Lung (tissue), 12 donors: ENCODE data around the gene RALGPS1. TPM values are rescaled to one million over a fixed set of nuclear protein-coding genes. Genes with fewer than 3 reads are reported as not detected.

ENCODE experiments used
- ATAC-seq: fragments of 200-7000 bp; cut with Tn5 transposase; one replicate; pipeline ENCODE4 v1.9.1; 2020; ENCODE audit warnings: moderate number of reproducible peaks; ENCODE audit not compliant: insufficient read depth, low FRiP score
- DNase-seq, 3 donors: peaks; one replicate each; pipeline ENCODE4 v3.0.0-alpha.2; 2013 to 2017
- H3K27ac ChIP-seq, 2 donors: one replicate each; pipeline ENCODE4 v1.5.1; 2013; ENCODE audit warnings: mild to moderate bottlenecking in 2 of 2, moderate library complexity in 2 of 2, control low read depth in 1 of 2, inconsistent platforms in 1 of 2, low read depth in 1 of 2, low read length in 1 of 2
- H3K27me3 ChIP-seq, 3 donors: one replicate each; pipeline ENCODE4 v1.5.1; 2013; ENCODE audit warnings: low read length in 2 of 3; ENCODE audit not compliant: control insufficient read depth in 3 of 3, insufficient read depth in 3 of 3
- H3K36me3 ChIP-seq, 4 donors: one replicate each; pipeline ENCODE4 v1.5.1; 2013; ENCODE audit warnings: low read length in 4 of 4, mild to moderate bottlenecking in 1 of 4, moderate library complexity in 1 of 4; ENCODE audit not compliant: control insufficient read depth in 4 of 4, insufficient read depth in 4 of 4
- H3K4me1 ChIP-seq, 5 donors: one replicate each; pipeline ENCODE4 v1.5.1; 2013; ENCODE audit warnings: low read length in 5 of 5, mild to moderate bottlenecking in 2 of 5, moderate library complexity in 1 of 5; ENCODE audit not compliant: control insufficient read depth in 5 of 5, insufficient read depth in 5 of 5
- H3K4me3 ChIP-seq: one replicate; pipeline ENCODE4 v1.5.1; 2013; ENCODE audit warnings: mild to moderate bottlenecking, control low read depth, moderate library complexity
- H3K9ac ChIP-seq, 2 donors: one replicate each; pipeline ENCODE4 v1.5.1; 2013; ENCODE audit warnings: low read length in 2 of 2, control low read depth in 1 of 2; ENCODE audit not compliant: insufficient read depth in 1 of 2
- H3K9me3 ChIP-seq, 4 donors: one replicate each; pipeline ENCODE4 v1.5.1; 2013; ENCODE audit warnings: low read length in 3 of 4, mild to moderate bottlenecking in 1 of 4, moderate library complexity in 1 of 4; ENCODE audit not compliant: control insufficient read depth in 4 of 4, insufficient read depth in 3 of 4
- CTCF ChIP-seq: IDR thresholded peaks from 2 replicates; pipeline ENCODE4 v1.5.1; 2012; ENCODE audit warnings: mild to moderate bottlenecking; ENCODE audit errors: control extremely low read depth, extremely low read depth
- WGBS, 2 donors: extraction: QIAGEN DNeasy Blood & Tissue Kit; methylation state at CpG; one replicate each; pipeline ENCODE4 v1.1.7; 2013; 5-methylcytosine and 5-hydroxymethylcytosine counted together
- polyA plus RNA-seq, 2 donors: library from polyadenylated mRNA; stranded (reverse); fragments of 200-250 nt; gene quantifications; one replicate each; pipeline ENCODE4 v1.2.1, GENCODE V29; 2013
- total RNA-seq, 2 donors: library from RNA; depleted of rRNA in 1 of 2; stranded (reverse); fragments of >200 nt in 1 of 2; gene quantifications; one replicate each; pipeline ENCODE4 v1.2.1, GENCODE V29; 2014 to 2021
- donor health status: control.
- donor health status: control.
- donor health status: Bipolar disorder and iron deficiency.
- donor health status: healthy.
- donor health status: DM: yes; HTN: yes; CAD: no.

The RALGPS1 gene
- total and polyA plus RNA-seq, 4 donors = 3.5 to 30.3 (median 11.9) TPM

GRCh38 chr9:126906091-126906490 lies 8.5 kb upstream of the RALGPS1 start:
- Histone ChIP-seq H3K9ac (no peak overlapping the region), H3K4me3 (no peak overlapping the region), H3K36me3 (no peaks in the 10 kb centered on the region), H3K27ac (no peak overlapping the region), H3K27me3 (no peaks in the 10 kb centered on the region), H3K9me3 (no peaks in the 10 kb centered on the region), H3K4me1 (no peaks in the 10 kb centered on the region)
- 70 to 84% methylated on average over 6 of the region's 6 CpGs for WGBS, 2 donors
- no peak for ATAC-seq
- no peak for TF ChIP-seq CTCF
- no peak for DNase-seq

- H3K9ac ChIP-seq = no peak overlapping the region
These were observed 7.5 kb upstream of the RALGPS1 start for GRCh38 chr9:126907058-126907457.

GRCh38 chr9:126915281-126915816 lies 767 bp downstream of the RALGPS1 start:
- H3K27me3 ChIP-seq = no peaks in the 10 kb centered on the region
- H3K9ac ChIP-seq = peak overlapping the region in 1 of 2 donors; percentile 0
- 5 to 9% methylated on average over 19 to 43 of the region's 43 CpGs for WGBS, 2 donors
- H3K4me1 ChIP-seq = peaks cover 0 to 5% (median 0%) of the 10 kb centered on the region in 5 donors
- peak overlapping the region in 1 of 2 donors; percentile 52 for H3K27ac ChIP-seq
- ATAC-seq (peak; percentile 41), DNase-seq (peak; percentile 28 to 73 (median 68))
- H3K4me3 ChIP-seq = peak overlapping the region; percentile 30
- no peak for TF ChIP-seq CTCF
- peaks cover 0 to 2% (median 0%) of the 10 kb centered on the region in 4 donors for H3K9me3 ChIP-seq
- no peaks in the 10 kb centered on the region for H3K36me3 ChIP-seq

More at GRCh38 chr9:126907058-126907457, 7.5 kb upstream of the RALGPS1 start:
- ATAC-seq = no peak
- Histone ChIP-seq H3K9me3 (peaks cover 0 to 2% (median 0%) of the 10 kb centered on the region in 4 donors), H3K27ac (no peak overlapping the region), H3K36me3 (no peaks in the 10 kb centered on the region), H3K4me1 (no peaks in the 10 kb centered on the region), H3K4me3 (no peak overlapping the region), H3K27me3 (no peaks in the 10 kb centered on the region)
- no peak for DNase-seq
- WGBS, 2 donors = 69 to 74% methylated on average over 2 of the region's 2 CpGs
- TF ChIP-seq CTCF = no peak
